ENCODE results near the gene RNF166.
A peak's percentile ranks its signal among the peaks of the same experiment; 100 is the strongest.

Gene RNF166

DNA sequence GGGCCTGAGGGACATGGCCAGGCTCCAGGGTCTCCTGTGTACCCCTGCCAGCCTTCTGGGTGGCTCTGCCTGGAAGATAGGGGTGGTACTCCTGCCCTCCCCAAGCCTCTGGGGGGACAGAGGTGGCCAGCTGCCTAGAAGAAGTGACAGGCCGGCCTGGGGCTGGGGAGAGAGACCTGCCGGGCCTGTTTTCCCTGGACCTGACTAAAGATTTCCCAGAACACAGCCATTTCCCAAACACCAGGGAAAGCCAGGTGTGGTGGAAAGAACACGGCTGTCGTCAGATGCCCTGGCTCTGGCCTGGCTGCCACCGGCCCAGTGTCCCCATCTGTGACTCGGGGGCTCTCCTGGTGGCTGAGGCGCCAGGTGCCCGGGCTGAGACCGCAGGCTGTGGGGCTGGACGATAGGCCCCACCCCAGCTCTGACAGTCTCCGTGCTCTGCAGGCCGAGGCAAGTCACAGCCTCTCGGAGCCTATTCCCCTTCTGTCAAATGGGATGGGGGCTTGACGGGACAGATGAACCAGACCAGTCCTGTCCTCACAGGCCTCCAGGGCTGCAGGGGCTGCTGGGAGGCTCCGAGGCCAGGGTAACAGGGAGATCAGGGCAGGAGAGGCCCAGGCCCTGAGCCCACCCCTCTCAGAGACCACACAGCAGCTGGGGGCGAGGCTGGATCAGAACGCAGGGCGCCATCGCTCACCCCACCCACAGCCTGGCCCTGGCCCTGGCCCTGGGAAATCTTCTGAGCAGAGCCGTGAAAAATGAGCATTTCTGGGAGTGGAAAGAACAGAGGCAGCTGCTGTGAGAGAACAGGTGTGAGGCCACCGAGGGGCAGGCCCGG, 33.1 kb upstream of the RNF166 start:
- no peak for DNase-seq (ENCODE audit: low read depth)

DNA sequence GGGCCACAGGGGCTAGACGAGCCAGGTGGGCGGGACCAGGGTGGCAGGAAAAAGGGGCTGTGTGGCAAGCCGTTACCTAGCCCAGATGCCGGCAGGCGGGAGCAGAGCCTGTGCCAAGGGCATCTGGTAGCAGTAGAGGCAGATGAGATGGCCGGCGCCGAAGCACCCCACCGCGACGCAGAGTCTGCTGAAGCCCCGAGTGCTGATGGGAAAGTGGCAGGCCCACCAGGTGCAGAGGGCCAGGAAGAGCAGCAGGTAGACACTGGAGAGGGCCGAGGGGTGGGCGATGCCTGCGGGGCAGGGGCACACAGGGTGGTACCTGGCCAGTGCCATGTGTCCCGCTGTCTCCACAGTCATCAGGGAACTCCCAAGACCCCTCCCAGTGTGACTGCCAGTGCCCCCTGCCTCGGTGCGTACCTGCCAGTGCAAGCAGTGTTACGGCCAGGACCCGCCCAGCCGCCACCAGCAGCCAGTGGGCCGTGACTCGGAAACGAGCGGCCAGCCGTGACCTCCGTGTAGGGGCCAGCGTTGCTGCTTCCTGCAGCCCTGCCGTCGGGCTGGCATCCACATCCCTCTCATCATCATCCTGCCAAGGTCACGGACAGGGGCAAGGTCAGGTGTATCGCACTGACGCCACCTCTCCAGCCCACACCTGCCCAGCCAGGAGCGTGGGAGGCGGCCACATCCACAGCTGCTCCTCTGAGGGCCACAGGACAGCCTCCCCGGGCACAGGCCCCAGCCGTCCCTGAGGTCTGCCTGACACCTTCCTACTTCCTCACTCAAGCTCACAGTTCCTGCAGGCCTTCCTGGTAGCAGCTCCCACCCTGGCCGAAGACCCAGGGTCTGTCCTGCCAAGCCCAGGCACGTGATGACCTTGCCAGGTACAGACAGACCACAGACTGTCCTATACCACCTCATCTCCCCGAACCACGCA, 32.2 kb upstream of the RNF166 start:
- DNase-seq (ENCODE audit: low read depth): no peak

DNA sequence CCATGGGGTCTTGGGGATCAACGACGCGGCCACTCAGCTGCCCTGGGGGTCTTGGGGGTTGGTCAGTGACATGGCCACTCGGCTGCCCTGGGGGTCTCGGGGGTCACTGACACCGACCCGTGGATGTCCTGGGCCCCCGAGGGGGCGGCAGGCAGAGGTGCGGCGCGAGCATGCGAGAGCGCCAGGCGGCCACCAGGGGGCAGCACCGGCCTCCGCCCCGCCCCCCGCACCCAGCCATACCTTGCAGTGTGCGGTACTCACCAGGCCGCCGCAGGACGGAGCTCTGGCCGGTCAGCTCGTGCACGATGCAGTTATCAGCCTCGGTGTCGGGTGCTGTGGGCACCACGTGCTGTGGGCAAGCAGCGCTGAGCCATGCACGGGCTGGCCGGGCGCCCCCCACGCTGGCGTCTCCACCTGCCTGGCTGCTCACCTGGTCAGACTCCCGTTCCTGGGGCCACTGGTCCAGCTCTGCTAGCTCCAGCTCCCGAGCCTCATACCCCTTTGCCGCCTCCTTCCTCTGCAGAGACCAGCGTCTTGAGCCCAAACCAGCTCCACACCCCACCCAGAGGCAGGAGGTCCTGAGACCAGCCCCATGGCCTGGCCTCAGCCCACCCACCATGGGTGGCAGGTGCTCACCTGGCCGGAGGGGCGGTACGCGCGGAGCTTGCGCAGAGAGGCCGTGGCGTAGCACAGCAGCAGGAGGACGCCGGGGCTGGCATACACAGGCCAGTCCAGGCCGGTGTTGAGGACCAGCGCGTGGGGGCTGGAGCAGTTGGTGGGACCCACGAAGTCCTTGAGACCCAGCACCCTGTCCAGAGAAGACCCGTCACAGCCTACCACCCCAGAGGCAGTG, 31.3 kb upstream of the RNF166 start:
- peak; percentile 58 for DNase-seq (ENCODE audit: low read depth)

DNA sequence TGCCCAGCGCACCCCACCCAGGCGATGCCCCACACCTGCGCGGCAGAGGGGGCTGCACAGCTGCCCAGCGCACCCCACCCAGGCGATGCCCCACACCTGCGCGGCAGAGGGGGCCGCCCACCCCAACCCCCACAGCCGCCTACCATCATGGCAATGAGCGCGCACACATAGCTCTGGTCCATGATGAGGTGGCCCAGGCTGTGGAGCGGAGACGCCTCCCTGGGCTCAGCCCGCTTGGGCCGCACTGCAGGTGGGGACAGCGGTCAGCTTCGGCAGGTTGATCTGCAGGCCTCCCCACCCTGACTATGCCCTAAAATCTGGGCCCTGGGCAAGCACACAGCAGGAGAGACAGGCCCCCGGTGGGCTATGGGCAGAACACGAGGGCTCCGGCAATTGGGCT, 30.3 kb upstream of the RNF166 start:
- DNase-seq (ENCODE audit: low read depth): no peak

DNA sequence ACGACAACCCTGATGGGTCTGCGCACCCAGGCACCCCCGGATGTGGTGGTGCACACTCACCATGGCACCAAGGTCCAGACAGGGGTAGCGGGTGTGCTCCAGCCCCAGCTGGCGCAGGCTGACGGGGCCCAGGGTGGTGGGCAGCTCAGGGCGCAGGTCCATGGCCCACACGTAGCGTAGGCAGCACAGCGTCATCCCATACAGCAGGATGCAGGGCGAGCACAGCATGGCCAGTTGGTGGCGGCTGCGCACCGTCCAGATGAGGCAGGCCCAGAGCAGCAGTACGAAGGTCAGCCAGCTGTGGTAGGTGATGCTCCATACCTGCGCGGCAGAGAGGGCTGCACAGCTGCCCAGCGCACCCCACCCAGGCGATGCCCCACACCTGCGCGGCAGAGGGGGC, 29.9 kb upstream of the RNF166 start:
- DNase-seq (ENCODE audit: low read depth): no peak

DNA sequence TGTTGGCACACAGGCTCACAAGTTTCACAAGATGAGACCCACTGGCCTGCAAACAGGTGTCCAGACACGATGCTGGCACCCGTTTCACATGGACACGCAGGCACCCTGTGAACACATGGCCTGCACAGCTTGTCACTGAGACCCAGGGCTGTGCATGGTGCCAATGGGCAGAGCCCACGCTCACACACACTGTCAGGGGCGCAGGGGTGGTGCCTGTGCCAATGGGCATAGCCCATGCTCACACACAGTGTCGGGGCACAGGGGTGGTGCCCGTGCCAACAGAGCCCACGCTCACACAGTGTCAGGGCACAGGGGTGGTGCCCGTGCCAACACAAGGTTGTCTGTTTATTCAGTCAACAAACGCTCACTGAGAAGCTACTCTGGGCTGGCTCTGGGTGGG, 29.4 kb upstream of the RNF166 start:
- no peak for DNase-seq (ENCODE audit: low read depth)

DNA sequence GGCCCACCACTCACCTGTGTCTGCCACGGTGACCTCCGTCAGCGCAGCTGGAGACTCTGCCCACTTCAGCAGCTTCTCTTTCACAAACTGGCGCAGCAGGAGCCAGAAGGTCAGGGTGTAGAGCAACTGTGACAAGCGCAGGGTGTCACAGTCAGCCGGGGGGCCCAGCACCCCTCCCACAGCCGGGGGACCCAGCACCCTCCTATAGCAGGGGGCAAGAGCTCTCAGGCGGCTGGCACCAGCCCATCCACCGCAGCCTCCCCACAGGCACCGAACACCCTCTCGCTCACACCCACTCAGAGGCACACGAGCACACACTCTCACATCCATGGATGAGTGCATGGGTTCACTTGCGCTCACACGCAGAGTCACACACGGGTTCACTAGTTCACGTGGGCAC, 28.9 kb upstream of the RNF166 start:
- no peak for DNase-seq (ENCODE audit: low read depth)

DNA sequence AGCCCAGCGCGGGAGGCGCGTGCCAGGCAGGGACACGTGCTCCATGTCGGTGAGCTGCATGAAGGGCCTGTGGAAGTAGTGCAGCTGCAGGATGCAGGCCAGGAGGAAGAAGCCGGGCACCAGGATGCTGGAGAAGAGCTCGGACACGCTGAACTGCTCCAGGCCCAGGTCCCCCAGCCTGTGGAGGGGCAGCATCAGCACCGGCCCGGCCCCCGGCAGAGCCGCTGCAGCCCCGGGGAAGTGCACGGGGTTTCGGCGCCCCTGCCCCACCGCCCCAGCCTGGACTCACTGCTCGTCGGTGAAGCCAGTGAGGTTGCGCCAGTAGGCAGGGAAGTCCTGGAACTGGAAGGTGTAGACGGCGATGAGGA, 28.1 kb upstream of the RNF166 start:
- DNase-seq (ENCODE audit: low read depth): no peak

DNA sequence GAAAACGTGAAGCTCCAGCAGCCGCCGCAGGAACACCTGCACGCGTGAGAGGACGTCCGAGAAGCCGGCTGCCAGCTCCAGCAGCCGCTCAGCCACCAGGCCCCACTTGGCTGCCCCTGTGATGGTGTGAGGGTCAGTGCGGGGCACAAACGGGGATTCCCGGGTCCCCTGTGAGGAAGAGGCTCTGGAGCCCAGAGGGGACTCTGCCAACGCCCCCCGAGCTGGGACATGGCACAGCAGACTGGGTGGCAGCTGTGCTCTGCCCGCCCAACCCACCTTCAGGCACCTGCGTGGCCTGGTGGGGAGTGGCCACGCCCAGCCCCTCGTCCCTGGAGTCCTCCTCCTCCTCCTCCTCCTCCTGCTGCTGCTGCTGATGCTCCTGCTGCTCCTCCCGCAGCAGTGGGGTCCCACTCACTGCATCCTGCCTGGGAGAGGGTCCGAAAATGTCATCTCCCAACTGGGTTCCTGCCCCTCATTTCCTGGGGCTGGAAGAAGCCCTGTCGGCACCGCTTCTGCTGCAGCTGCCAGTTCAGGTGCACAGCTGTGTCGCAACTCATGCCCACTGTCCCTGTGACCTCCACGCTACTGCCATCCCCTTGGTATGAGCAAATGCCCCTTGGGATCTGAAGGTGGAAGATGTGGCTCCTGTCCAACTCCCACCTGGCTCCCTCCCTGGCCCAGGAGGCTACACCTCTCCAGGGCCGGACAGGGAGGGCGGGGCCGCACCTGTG, 27.6 kb upstream of the RNF166 start:
- no peak for DNase-seq (ENCODE audit: low read depth)

DNA sequence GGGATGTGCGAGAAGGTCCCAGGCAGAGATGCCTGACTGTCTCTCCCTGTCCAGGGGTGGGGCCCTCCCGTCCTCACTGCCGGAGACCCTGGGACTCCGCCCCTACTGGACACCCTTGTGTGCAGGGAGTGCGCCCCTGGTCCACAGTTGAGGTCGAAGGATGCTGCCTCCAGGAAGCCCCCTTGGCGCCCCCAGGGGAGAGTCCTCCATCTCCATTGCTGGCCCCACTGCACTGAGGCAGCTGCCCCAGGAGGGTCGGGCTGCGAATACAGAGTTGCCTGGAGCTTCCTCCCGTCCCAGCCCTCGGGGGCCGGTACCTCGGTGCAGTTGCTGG, 26.7 kb upstream of the RNF166 start:
- no peak for DNase-seq (ENCODE audit: low read depth)

DNA sequence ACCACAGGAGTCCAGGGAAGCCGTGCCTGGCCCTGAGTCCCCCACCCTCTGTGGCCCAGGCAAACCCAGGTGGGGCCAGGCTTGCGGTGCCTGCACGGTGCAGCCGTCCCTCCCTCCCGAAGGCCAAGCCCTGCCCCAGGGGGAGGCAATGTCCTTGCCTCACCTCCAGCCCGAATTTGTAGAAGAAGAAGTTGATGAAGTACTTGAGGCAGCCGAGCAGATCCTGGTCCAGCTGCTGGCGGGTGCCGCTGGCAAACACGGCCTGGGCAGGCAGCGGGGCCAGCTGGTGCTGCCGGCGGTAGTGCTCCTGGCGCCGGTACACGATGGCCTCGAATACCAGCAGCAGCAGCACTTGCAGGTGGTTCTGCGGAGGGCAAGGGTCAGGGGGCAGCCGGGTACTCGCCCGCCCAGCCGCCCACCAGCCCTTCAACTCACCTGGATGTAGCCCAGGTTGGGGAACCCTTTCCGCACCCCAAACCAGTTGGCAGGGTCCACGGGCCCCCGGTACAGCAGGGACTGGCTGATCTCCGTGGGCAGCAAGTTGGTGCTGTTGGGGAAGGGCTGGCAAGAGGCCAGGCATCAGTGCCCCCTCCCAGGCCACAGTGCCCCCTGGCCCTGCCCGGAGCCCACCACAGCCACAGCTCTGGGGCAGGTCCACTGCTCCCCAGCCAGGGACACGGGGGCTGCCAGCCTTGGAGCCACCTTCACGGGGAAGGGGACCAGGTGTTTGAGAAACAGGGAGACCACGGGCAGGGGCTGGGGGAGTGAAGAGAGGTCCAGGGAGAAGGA, 26.2 kb upstream of the RNF166 start:
- DNase-seq (ENCODE audit: low read depth): no peak

DNA sequence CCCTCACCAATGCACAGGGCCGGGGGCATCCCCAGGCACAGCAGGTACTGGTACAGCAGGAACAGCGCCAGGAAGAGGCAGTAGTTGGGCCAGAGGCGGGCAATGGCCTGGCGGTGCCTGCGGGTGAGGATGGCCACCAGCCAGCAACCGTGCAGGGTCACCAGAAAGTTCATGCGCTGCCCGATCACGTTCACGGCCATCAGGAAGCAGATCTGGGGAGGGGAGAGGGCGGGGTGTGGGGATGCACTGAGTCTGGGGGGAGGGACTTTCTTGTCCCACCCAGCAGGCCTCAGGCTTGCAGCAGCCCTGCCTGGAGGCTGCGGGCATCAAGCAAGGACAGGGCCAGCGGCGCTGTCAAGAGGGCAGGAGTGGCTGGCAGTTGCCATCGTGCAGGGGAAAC, 25.5 kb upstream of the RNF166 start:
- DNase-seq (ENCODE audit: low read depth): no peak

DNA sequence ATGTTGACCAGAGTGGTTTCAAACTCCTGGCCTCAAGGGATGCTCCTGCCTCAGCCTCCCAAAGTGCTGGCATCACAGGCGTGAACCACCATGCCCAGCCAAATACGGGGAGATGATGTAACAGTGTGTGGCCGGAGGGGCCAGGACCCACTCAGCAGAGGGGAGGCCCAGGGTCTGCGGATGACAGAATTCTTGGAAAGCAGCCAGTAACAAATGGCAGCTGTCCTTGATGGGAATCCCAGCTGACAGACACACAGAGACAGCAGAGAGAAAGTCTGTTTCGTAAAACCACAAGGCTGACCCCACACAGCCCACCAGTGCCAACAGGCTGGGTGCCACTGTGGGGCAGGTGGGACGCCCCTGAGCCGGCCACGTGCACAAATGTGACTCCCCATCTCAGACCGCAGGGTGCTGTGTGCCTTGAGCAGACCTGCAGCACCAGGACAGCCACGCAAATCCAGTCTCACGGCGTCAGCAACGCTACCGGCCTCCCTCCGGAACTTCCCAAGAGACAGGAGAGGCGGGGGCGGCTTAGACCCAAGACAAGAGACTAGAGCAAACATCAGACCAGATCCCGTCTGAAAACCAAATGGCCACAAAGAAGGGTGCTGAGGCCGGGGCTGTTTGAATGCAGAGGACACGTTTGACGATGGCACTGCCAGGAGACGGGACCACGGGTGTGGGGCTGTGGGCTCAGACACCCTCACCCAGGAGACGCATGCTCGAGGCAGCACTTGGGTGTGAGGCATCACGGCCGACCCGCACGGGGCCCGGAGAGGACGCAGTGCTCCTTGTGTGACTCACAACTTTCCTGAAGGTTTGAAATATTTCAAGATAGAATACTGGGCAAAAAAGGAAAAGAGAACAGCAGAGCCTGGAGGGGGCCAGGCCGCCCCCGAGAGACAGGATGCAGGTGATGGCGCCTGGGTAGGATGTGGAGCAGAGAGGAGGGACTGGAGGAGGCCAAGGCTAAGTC, 24.7 kb upstream of the RNF166 start:
- no peak for DNase-seq (ENCODE audit: low read depth)

DNA sequence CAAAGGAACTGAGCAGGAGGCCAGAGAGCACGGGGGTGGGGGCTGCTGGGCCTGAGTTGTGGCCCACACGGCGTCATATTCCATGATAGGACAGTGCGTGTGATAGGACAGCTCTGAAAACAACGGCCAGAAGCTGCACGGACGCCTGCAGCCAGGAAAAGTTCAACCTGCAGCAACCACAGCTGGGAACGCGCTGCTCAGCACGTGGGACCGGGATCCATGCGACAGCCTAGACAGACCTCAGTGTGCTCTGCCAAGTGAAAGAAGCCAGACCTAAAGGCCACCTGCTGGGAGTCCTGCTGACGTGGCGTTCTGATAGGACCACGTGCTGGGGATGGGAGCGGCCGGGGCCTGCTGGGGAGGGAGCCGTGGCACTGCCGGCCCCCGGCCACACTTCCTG, 21.7 kb upstream of the RNF166 start:
- DNase-seq (ENCODE audit: low read depth): no peak

DNA sequence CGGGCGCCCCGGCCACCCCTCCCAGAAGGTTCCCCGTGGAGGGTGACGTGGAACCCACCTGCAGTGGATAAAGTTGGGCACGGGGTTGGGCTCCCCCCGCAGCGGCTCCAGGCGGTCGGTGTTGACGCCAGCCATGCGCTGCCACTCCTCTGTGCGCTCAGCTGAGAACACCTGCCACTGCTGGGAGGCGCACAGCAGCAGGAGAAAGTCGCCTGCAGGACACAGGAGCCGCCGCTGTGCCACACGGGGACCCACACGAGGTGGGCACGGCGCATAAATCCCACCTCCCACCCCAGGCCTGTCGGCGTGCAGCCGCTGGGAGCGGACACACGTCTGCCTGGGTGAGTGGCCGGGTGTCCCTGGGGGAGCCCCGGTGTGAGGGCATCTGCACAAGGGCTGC, 20.8 kb upstream of the RNF166 start:
- no peak for DNase-seq (ENCODE audit: low read depth)

DNA sequence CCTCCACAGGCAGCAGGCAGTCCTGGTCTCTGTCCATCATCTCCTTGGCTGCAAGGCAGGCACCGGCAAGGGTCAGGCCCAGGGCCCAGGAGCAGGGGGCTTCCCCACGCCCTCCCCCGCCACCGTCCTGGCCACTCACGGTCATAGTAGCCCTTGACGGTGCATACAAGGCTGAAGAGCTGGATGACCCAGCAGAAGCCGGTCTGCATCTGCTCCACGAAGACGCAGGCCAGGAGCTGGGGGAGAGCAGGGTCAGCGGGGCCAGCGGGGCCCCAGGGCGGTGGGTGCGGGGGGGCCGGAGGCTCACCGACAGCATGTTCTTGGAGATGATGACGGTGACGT, 20.2 kb upstream of the RNF166 start:
- no peak for DNase-seq (ENCODE audit: low read depth)

DNA sequence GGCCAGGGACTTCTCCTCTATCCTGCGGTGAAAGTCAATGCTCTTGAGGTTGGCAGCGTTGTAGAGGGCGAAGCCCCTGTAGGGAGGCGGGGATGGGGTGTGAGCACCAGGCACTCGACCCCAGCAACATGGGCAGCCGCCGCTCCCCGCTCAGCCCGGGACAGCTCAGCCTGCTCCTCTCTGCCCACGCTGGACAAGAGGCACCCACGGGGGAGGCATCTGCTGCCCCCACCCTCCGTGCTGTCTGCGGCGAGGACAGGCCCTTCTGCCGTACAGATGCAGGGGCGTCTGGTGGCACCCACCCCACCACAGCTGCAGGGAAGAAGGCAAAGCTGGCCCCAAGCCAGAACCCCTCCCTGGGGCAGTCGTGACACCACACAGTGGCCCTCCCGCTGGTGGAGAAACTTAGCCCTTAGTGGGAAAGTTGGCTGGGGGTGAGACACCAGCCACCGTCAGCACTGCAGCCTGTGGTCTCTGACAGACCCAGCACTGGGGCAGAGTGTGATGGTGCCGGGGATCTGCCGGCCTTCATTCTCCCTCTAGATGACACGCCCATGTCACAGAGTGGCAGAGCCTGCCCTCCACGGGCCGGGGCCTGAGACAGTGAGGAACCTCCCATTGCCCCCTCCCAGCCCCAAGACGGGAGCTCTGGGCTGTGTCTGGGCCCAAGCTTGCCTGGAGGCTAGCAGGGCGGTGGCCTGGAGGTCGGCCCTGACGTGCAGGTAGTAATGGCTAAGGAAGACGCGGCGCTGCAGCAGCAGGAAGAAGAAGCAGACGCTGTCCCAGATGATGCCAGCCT, 19.6 kb upstream of the RNF166 start:
- DNase-seq (ENCODE audit: low read depth): no peak

DNA sequence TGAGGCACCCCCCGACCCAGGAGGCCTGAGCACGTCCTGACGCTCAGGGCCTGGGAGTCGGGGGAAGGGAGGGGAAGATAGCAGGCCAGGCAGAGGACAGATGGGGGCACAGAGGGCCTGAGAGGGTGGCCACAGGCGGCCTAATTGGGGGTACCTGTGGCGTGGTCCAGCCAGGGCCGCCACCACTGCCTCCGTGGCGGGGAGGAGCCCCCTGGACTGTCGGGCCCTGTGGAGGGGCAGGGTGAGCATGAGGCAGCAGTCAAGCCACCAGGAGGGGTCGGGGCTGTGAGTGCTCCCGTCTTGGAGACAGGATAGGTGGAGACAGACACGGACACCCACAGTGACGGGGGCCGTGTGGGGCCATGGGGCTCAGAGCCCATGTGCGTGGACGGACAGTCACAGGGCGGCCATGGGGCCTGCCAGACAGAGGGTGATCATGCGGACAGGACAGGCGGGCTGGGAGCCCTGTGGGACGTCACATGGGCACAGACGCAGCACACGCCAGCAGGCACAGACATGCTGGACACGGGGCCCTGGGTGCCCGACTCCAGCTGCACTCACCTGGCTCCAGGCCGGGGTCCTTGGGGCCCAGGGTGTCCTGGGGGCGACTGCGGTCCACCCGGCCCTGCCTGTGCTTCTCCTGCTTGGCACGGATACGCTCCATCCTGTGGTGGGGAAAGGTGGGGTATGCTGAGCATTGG, 18.8 kb upstream of the RNF166 start:
- DNase-seq (ENCODE audit: low read depth): no peak
